Pancreas (tissue), 10 donors: ENCODE measurements around the gene GDPD4. TPM values are rescaled to one million over a fixed set of nuclear protein-coding genes. Genes with fewer than 3 reads are reported as not detected.

Source experiments
- ATAC-seq, 4 donors: fragments of 200-7000 bp; cut with Tn5 transposase; one replicate each; pipeline versions ENCODE4 v1.8.0 to v1.9.1; 2020; ENCODE audit warnings: mild to moderate bottlenecking in 4 of 4, moderate library complexity in 4 of 4
- DNase-seq, 6 donors: peaks; one replicate each; pipeline ENCODE4 v3.0.0-alpha.2; 2020
- FAIRE-seq: peaks from 2 replicates; lab custom pipeline; 2012; peaks lifted over from hg19 to GRCh38; lab: Jason Lieb, UNC
- H3K27ac ChIP-seq, 4 donors: fragments of 200-600 bp; sonication (generic); 1 replicate in 3 of 4; 2 replicates in 1 of 4; pipeline versions ENCODE4 v1.5.0 to v1.8.0; 2020
- H3K27me3 ChIP-seq, 4 donors: fragments of 200-600 bp; one replicate each; pipeline ENCODE4 v1.8.0; 2021
- H3K36me3 ChIP-seq, 3 donors: fragments of 200-600 bp; sonication (generic) in 1 of 3; one replicate each; pipeline versions ENCODE4 v1.5.0 to v1.8.0; 2020 to 2021
- H3K4me1 ChIP-seq, 3 donors: fragments of 200-600 bp; one replicate each; pipeline ENCODE4 v1.8.0; 2021
- H3K4me3 ChIP-seq, 4 donors: fragments of 200-600 bp; sonication (generic) in 2 of 4; one replicate each; pipeline versions ENCODE4 v1.5.0 to v1.8.0; 2020 to 2021
- H3K9me3 ChIP-seq, 4 donors: fragments of 200-600 bp; one replicate each; pipeline ENCODE4 v1.8.0; 2021
- WGBS, 2 donors: extraction: QIAGEN DNeasy Blood & Tissue Kit; methylation state at CpG; one replicate each; pipeline ENCODE4 v1.1.7; 2013; 5-methylcytosine and 5-hydroxymethylcytosine counted together
- intact Hi-C, 3 donors: fragments of 100-400 bp; cut with DNase I; formaldehyde crosslinking; loops; one replicate each; pipeline versions ENCODE4 v1.11.1 to v1.14.2; 2022
- polyA plus RNA-seq, 2 donors: library from polyadenylated mRNA; stranded (reverse); fragments of 200-250 nt; gene quantifications; one replicate each; pipeline ENCODE4 v1.2.3, GENCODE V29; 2013
- total RNA-seq, 6 donors: library from RNA; stranded (reverse); fragmentation: NEBNext Ultra II Directional in 4 of 6; extraction: Animal tissue kit (Norgen Biotek cat#: 25700) in 4 of 6; gene quantifications; one replicate each; pipeline versions ENCODE4 v1.2.1 to v1.2.4, GENCODE V29; 2021 to 2023
- TF ChIP-seq, protein P1 (sequence below), 4 donors: fragments of 200-600 bp; sonication (generic) in 3 of 4; IDR thresholded peaks; one replicate each; pipeline versions ENCODE4 v1.5.0 to v1.8.0; 2021; ENCODE audit warnings: antibody characterized with exemption in 4 of 4
- donor health status: healthy with polysubstance abuse.
- donor health status: DM: no; HTN: no; CAD: no; lungs with moderate emphysema.
- donor health status: DM: no; HTN: no; CAD: no.
- donor health status: control.
- donor health status: control.
- donor health status: Bipolar disorder and iron deficiency.
- donor health status: DM: yes; HTN: yes; CAD: no.
- donor health status: DM: no; HTN: no; CAD: no.
- donor health status: DM: no; HTN: no; CAD: no.
- donor health status: DM: yes; HTN: yes; CAD: no.

GDPD4 gene
- total RNA-seq: not detected
- polyA plus RNA-seq: not detected

GRCh38 chr11:77301510-77301909 is at the start of gene GDPD4:
Gene GDPD4 (minus strand): TSS chr11:77301686. CDS start chr11:77285137, 16,549 bp downstream.
- TF ChIP-seq, protein P1, sequence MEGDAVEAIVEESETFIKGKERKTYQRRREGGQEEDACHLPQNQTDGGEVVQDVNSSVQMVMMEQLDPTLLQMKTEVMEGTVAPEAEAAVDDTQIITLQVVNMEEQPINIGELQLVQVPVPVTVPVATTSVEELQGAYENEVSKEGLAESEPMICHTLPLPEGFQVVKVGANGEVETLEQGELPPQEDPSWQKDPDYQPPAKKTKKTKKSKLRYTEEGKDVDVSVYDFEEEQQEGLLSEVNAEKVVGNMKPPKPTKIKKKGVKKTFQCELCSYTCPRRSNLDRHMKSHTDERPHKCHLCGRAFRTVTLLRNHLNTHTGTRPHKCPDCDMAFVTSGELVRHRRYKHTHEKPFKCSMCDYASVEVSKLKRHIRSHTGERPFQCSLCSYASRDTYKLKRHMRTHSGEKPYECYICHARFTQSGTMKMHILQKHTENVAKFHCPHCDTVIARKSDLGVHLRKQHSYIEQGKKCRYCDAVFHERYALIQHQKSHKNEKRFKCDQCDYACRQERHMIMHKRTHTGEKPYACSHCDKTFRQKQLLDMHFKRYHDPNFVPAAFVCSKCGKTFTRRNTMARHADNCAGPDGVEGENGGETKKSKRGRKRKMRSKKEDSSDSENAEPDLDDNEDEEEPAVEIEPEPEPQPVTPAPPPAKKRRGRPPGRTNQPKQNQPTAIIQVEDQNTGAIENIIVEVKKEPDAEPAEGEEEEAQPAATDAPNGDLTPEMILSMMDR (IDR thresholded peaks at IDR 0.05): no peak
- Histone ChIP-seq H3K27me3 (no peaks in the 10 kb centered on the region), H3K36me3 (no peaks in the 10 kb centered on the region), H3K27ac (no peak within 1 kb of the TSS), H3K4me1 (no peaks in the 10 kb centered on the region), H3K4me3 (no peak within 1 kb of the TSS), H3K9me3 (no peaks in the 10 kb centered on the region)
- ATAC-seq (no peak), FAIRE-seq (no peak), DNase-seq (no peak)
- 92% methylated on average over 15 of the region's 15 CpGs for WGBS, 2 donors
- intact Hi-C loops: no loop called here

DNA sequence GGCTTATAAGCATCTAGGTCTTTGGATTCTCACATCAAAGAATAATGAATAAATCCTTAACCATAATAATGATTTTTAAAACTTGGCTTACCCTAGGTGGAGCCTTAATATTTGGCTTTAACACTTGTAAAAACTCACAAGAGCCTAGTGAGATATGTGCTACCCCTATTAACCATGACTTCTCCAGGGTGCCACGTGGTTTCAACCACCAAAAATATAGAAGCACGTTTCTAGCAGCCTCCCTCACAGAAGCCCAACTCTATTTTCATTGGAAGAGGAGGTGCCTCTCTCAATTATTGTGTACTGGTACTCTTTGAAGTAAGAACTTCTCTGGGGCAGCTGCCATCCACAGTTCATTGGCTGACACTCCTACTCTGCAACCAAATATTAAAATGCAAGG is 46.5 kb upstream of the GDPD4 start:
- intact Hi-C loops: no loop called here
- Histone ChIP-seq H3K27me3 (no peaks in the 10 kb centered on the region), H3K4me1 (no peaks in the 10 kb centered on the region), H3K4me3 (no peak overlapping the region), H3K36me3 (no peaks in the 10 kb centered on the region), H3K9me3 (no peaks in the 10 kb centered on the region), H3K27ac (no peak overlapping the region)
- TF ChIP-seq, protein P1 (IDR thresholded peaks at IDR 0.05): no peak
- FAIRE-seq (no peak), ATAC-seq (no peak), DNase-seq (no peak)
- 84 to 92% methylated on average over 2 of the region's 2 CpGs for WGBS, 2 donors

DNA sequence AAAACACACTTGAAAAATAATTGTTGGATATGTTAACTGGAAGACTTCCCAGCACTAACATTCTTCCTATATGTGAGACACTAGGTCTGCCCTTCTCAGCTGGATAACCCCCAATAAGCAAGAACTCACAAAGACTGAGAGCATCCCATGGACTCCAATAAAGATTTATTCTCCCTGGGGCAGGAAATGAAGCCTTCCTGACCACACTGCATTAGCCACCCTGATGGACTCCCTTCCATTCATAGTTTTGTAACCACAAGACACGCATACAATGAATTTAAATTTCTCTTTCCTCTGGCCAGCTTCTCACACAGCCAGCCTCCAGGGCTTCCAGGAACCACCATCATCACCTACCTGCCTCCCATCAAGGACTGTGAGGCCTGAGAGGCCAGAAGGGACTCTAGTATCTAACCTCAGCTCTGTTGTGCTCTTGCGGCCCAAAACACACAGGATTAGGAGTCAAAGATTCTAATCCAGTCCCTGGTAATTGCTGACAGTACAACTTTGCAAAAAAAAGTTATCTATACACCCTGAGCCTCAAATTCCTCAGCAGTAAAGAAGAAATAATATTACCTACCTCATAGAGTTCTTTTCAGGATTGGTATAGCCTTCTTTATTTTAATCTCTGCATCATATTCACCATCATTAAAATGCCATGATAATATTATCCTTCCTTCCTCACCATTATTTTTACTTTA is 45.6 kb upstream of the GDPD4 start:
- no peaks in the 10 kb centered on the region for H3K27me3 ChIP-seq
- no peaks in the 10 kb centered on the region for H3K9me3 ChIP-seq
- no peaks in the 10 kb centered on the region for H3K4me1 ChIP-seq
- intact Hi-C loops: no loop called here
- TF ChIP-seq, protein P1 (IDR thresholded peaks at IDR 0.05): no peak
- DNase-seq (no peak), ATAC-seq (no peak), FAIRE-seq (no peak)
- no peak overlapping the region for H3K27ac ChIP-seq
- WGBS, 2 donors: 95 to 98% methylated on average over 2 of the region's 2 CpGs
- H3K36me3 ChIP-seq: no peaks in the 10 kb centered on the region
- H3K4me3 ChIP-seq: no peak overlapping the region

- H3K36me3 ChIP-seq: peaks cover 0 to 2% (median 0%) of the 10 kb centered on the region in 3 donors
Observed at GRCh38 chr11:77345621-77346020, 44.1 kb upstream of the GDPD4 start.

More at GRCh38 chr11:77345621-77346020, 44.1 kb upstream of the GDPD4 start:
- H3K27ac ChIP-seq: no peak overlapping the region
- WGBS, 2 donors: 77 to 87% methylated on average over 3 of the region's 3 CpGs
- H3K4me3 ChIP-seq: no peak overlapping the region
- H3K9me3 ChIP-seq: no peaks in the 10 kb centered on the region
- H3K4me1 ChIP-seq: no peaks in the 10 kb centered on the region
- TF ChIP-seq, protein P1 (IDR thresholded peaks at IDR 0.05): no peak
- no peak for DNase-seq
- FAIRE-seq: no peak
- intact Hi-C loops: no loop called here
- no peaks in the 10 kb centered on the region for H3K27me3 ChIP-seq
- ATAC-seq: no peak
